ENCODE measurements around the gene ABTB2. TPM values are rescaled to one million over a fixed set of nuclear protein-coding genes. Genes with fewer than 3 reads are reported as not detected.
A peak's percentile ranks its signal among the peaks of the same experiment; 100 is the strongest.

The ABTB2 gene
- total and polyA plus RNA-seq, 2 experiments from 2014 or later: 2.6 to 12.1 TPM

GRCh38 chr11:34105079-34105956 is 252.5 kb downstream of the ABTB2 start, which contains the start of gene NAT10:
Gene NAT10, plus strand, starts transcription at chr11:34105629. Its CDS starts 2,597 bp downstream, at chr11:34108226.
- DNase-seq (ENCODE audit: low spot score) (peak; percentile 99), ATAC-seq (peak; percentile 88)
- H3K9me3 Mint-ChIP-seq: peaks cover 6% of the 10 kb centered on the region; the same call in 2 of the 3 replicates
- Histone ChIP-seq H3K36me3 (ENCODE audit: insufficient read depth) (peaks cover 34% of the 10 kb centered on the region; the same call in 1 of the 2 replicates), H3K4me1 (ENCODE audit: insufficient read depth) (0 out of 2 replicates have a peak, but pooled peaks cover 5% of the 10 kb centered on the region), H4K20me1 (replicated peaks; ENCODE audit: insufficient read depth) (peaks cover 9% of the 10 kb centered on the region), H3K27me3 (ENCODE audit: insufficient read depth) (no peaks in the 10 kb centered on the region), H3F3A (replicated peaks; ENCODE audit: low read depth) (peaks cover 27% of the 10 kb centered on the region), H3K4me2 (peak within 1 kb of the TSS; percentile 92), H3K79me2 (replicated peaks; ENCODE audit: insufficient read depth) (peaks cover 31% of the 10 kb centered on the region), H3K9me2 (ENCODE audit: insufficient read depth) (no peaks in the 10 kb centered on the region), H3K4me3 (peak within 1 kb of the TSS; percentile 77), H3K27ac (ENCODE audit: low read depth) (peak within 1 kb of the TSS; percentile 97), H2AFZ (peak within 1 kb of the TSS; percentile 63)
- H3K27ac Mint-ChIP-seq: peak within 1 kb of the TSS; percentile 99
- H3K4me1 Mint-ChIP-seq: peaks cover 7% of the 10 kb centered on the region; the same call in 2 of the 3 replicates
- peaks cover 30% of the 10 kb centered on the region for H3K36me3 Mint-ChIP-seq (ENCODE audit: low read depth)
- peak; percentile 98 for TF ChIP-seq CREB1 (CRISPR knock-in tag; IDR thresholded peaks at IDR 0.05; ENCODE audit: low read depth)
- TF ChIP-seq, protein P1, sequence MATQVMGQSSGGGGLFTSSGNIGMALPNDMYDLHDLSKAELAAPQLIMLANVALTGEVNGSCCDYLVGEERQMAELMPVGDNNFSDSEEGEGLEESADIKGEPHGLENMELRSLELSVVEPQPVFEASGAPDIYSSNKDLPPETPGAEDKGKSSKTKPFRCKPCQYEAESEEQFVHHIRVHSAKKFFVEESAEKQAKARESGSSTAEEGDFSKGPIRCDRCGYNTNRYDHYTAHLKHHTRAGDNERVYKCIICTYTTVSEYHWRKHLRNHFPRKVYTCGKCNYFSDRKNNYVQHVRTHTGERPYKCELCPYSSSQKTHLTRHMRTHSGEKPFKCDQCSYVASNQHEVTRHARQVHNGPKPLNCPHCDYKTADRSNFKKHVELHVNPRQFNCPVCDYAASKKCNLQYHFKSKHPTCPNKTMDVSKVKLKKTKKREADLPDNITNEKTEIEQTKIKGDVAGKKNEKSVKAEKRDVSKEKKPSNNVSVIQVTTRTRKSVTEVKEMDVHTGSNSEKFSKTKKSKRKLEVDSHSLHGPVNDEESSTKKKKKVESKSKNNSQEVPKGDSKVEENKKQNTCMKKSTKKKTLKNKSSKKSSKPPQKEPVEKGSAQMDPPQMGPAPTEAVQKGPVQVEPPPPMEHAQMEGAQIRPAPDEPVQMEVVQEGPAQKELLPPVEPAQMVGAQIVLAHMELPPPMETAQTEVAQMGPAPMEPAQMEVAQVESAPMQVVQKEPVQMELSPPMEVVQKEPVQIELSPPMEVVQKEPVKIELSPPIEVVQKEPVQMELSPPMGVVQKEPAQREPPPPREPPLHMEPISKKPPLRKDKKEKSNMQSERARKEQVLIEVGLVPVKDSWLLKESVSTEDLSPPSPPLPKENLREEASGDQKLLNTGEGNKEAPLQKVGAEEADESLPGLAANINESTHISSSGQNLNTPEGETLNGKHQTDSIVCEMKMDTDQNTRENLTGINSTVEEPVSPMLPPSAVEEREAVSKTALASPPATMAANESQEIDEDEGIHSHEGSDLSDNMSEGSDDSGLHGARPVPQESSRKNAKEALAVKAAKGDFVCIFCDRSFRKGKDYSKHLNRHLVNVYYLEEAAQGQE (IDR thresholded peaks at IDR 0.05; ENCODE audit: unreplicated experiment): no peak
- TF ChIP-seq POLR2AphosphoS5 (IDR thresholded peaks at IDR 0.05; ENCODE audit: low read depth): peak; percentile 93
- no peak for TF ChIP-seq STAT1 (IDR thresholded peaks at IDR 0.05; ENCODE audit: unreplicated experiment)
- TF ChIP-seq, protein P2, sequence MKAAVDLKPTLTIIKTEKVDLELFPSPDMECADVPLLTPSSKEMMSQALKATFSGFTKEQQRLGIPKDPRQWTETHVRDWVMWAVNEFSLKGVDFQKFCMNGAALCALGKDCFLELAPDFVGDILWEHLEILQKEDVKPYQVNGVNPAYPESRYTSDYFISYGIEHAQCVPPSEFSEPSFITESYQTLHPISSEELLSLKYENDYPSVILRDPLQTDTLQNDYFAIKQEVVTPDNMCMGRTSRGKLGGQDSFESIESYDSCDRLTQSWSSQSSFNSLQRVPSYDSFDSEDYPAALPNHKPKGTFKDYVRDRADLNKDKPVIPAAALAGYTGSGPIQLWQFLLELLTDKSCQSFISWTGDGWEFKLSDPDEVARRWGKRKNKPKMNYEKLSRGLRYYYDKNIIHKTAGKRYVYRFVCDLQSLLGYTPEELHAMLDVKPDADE (IDR thresholded peaks at IDR 0.05): peak; percentile 82
- no peak for TF ChIP-seq ZNF462 (CRISPR knock-in tag; IDR thresholded peaks at IDR 0.05)
- peak within 1 kb of the TSS; percentile 95 for H3K4me3 Mint-ChIP-seq
- peaks cover 24% of the 10 kb centered on the region for H3K27me3 Mint-ChIP-seq (ENCODE audit: insufficient read depth, low read depth, poor library complexity)

Measured in GM23338 (cell line).